Measurements from ENCODE around the gene DOLPP1. TPM values are rescaled to one million over a fixed set of nuclear protein-coding genes. Genes with fewer than 3 reads are reported as not detected.

DOLPP1 gene
- total RNA-seq, 1 donor from 2014 or later, result 12.3 TPM

- no peak for DNase-seq (ENCODE audit: low spot score)
- Mint-ChIP-seq H3K4me1 (ENCODE audit: low read depth) (no peaks in the 10 kb centered on the region), H3K27ac (ENCODE audit: unreplicated experiment) (no peak overlapping the region), H3K9me3 (ENCODE audit: low read depth) (no peaks in the 10 kb centered on the region), H3K4me3 (ENCODE audit: unreplicated experiment) (no peak overlapping the region), H3K36me3 (ENCODE audit: low read depth) (peaks cover 13% of the 10 kb centered on the region), H3K27me3 (ENCODE audit: low read depth) (no peaks in the 10 kb centered on the region)
- TF ChIP-seq CTCF (IDR thresholded peaks at IDR 0.05), result no peak
Observed at GRCh38 chr9:129102095-129102525, 21.2 kb downstream of the DOLPP1 start.

DNA sequence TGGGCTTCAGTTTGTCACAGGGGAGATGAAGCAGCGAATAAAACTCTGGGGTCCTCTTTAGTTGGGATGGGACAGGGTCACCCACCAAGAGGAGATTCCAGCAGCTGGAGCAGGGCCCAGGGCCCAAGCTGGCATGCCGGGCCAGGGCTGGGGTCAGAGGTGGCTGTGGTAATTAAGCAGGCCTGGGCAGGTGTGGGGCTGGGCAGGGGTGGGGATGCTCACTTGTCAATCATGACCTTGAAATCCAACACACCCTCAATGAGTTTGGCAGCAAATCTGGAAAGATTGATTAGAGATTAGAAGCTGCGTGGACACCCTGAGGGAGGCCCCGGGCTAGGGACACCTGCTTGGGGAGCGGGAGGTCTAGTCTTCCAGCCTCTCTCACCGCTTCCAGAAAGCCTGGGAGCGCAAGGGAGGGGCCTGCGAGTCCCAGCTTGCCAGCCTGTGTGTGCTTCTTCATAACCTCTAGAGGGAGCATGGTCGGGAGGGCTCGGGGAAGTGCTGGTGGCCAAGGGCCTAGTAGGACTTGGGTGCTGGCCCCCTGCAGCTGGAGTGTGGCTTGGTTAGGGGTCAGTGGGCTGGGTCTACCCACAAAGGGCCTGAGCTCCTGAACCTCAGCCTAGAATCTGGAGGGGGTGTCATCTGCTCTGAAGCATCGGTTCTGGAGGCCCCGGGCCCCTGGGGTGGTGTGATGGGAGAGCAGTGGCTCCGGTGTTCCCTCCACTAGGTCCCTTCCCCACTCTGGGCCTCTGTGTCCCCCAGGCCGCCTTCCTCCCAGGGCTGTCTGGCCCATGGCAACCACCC, 22.1 kb downstream of the DOLPP1 start:
- no peak overlapping the region for H3K4me3 Mint-ChIP-seq (ENCODE audit: unreplicated experiment)
- peaks cover 15% of the 10 kb centered on the region for H3K36me3 Mint-ChIP-seq (ENCODE audit: low read depth)
- H3K9me3 Mint-ChIP-seq (ENCODE audit: low read depth), result no peaks in the 10 kb centered on the region
- DNase-seq (ENCODE audit: low spot score), result no peak
- H3K4me1 Mint-ChIP-seq (ENCODE audit: low read depth), result no peaks in the 10 kb centered on the region
- TF ChIP-seq CTCF (IDR thresholded peaks at IDR 0.05), result peak; percentile 75
- H3K27ac Mint-ChIP-seq (ENCODE audit: unreplicated experiment), result no peak overlapping the region
- H3K27me3 Mint-ChIP-seq (ENCODE audit: low read depth), result no peaks in the 10 kb centered on the region

DNA sequence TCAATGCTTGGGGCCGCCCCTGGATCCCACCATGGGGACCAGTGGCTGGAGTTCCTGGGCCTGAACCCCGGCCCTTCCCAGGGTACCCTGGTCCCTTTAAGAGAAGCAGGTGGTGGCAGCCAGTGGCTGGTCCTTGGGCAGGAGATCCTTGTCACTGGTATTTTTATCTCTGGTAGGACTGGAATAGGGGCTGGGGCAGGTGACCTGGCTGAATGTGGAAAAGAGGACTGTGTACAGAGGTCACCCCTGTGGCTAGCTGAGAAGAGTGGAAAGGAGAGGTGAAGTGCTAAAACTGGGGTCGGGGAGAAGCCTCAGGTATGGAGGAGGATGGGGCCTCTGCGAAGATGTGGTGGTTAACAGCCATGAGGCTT, 22.7 kb downstream of the DOLPP1 start:
- no peak for DNase-seq (ENCODE audit: low spot score)
- Mint-ChIP-seq H3K27ac (ENCODE audit: unreplicated experiment) (no peak overlapping the region), H3K27me3 (ENCODE audit: low read depth) (no peaks in the 10 kb centered on the region), H3K4me1 (ENCODE audit: low read depth) (peaks cover under 1% of the 10 kb centered on the region), H3K4me3 (ENCODE audit: unreplicated experiment) (no peak overlapping the region), H3K36me3 (ENCODE audit: low read depth) (peaks cover 13% of the 10 kb centered on the region), H3K9me3 (ENCODE audit: low read depth) (no peaks in the 10 kb centered on the region)
- TF ChIP-seq CTCF (IDR thresholded peaks at IDR 0.05), result no peak

DNA sequence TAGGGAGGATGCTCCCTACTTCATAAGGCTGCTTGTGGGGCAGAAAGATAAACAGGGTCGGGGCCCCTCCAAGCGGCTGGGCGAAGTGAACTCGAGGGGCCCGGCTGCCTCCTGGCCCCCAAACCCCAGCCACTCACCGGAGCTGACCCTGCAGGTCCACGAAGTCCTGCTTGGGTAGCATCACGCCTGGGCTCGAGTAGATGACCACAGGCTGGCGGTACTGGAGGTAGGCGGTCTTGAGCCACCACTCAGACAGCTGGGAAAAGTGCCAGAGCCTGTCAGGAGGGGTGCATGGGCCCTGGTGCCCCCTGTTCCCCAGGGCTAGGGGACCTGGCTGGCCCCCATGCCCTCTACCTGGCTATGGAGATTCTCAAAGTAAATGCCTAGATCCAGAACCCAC, 23.1 kb downstream of the DOLPP1 start:
- H3K27me3 Mint-ChIP-seq (ENCODE audit: low read depth), result no peaks in the 10 kb centered on the region
- TF ChIP-seq CTCF (IDR thresholded peaks at IDR 0.05), result no peak
- peaks cover 13% of the 10 kb centered on the region for H3K36me3 Mint-ChIP-seq (ENCODE audit: low read depth)
- no peak overlapping the region for H3K27ac Mint-ChIP-seq (ENCODE audit: unreplicated experiment)
- no peaks in the 10 kb centered on the region for H3K9me3 Mint-ChIP-seq (ENCODE audit: low read depth)
- peaks cover 5% of the 10 kb centered on the region for H3K4me1 Mint-ChIP-seq (ENCODE audit: low read depth)
- H3K4me3 Mint-ChIP-seq (ENCODE audit: unreplicated experiment), result no peak overlapping the region
- DNase-seq (ENCODE audit: low spot score), result no peak

GRCh38 chr9:129105857-129106694, 25.2 kb downstream of the DOLPP1 start:
- no peak for TF ChIP-seq CTCF (IDR thresholded peaks at IDR 0.05)
- H3K27ac Mint-ChIP-seq (ENCODE audit: unreplicated experiment), result no peak overlapping the region
- H3K36me3 Mint-ChIP-seq (ENCODE audit: low read depth), result peaks cover 13% of the 10 kb centered on the region
- H3K27me3 Mint-ChIP-seq (ENCODE audit: low read depth), result no peaks in the 10 kb centered on the region
- no peaks in the 10 kb centered on the region for H3K9me3 Mint-ChIP-seq (ENCODE audit: low read depth)
- no peak overlapping the region for H3K4me3 Mint-ChIP-seq (ENCODE audit: unreplicated experiment)
- no peak for DNase-seq (ENCODE audit: low spot score)
- H3K4me1 Mint-ChIP-seq (ENCODE audit: low read depth), result peaks cover 15% of the 10 kb centered on the region

Data from chondrocyte (in vitro differentiated cells).